ENCODE results near the gene HAX1. TPM values are rescaled to one million over a fixed set of nuclear protein-coding genes. Genes with fewer than 3 reads are reported as not detected.

Gene HAX1
- total and polyA plus RNA-seq, 4 donors, result 37.5 to 91.2 (median 59.3) TPM

DNA sequence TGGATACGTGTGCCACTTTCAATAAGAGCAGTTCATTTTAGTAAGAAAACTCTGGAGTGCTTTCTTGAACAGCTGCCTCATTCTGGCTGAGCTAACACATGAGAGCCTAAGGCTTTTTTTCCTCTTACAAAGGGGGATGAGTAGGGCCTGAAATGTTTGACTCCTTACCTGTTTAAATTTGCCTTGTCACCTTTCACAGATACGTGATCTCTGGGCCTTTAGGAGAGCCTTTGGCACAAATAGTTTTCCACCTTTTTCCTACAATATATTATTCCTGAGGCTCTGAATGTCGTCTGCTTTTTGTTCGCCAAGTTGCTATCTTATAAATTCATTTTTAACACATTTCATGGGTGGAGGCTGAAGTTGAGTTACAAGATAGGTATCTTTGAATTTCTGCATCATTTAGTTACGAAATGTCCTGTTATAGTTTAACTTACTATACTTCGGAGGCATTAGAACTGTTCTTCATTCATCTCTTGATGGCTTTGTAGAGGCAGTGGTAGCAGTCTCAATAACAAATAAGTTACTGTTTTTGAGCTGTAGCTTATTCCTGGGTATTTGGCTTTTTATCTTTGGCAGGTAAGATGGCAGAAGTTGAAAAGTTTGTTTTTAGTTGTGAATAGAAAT lies 34.4 kb upstream of the HAX1 start:
- TF ChIP-seq FOXA1 (IDR thresholded peaks at IDR 0.05), result no peak
- no peak for TF ChIP-seq JUND (IDR thresholded peaks at IDR 0.05)
- TF ChIP-seq, protein P1, sequence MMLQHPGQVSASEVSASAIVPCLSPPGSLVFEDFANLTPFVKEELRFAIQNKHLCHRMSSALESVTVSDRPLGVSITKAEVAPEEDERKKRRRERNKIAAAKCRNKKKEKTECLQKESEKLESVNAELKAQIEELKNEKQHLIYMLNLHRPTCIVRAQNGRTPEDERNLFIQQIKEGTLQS (IDR thresholded peaks at IDR 0.05), result no peak
- TF ChIP-seq, protein P2, sequence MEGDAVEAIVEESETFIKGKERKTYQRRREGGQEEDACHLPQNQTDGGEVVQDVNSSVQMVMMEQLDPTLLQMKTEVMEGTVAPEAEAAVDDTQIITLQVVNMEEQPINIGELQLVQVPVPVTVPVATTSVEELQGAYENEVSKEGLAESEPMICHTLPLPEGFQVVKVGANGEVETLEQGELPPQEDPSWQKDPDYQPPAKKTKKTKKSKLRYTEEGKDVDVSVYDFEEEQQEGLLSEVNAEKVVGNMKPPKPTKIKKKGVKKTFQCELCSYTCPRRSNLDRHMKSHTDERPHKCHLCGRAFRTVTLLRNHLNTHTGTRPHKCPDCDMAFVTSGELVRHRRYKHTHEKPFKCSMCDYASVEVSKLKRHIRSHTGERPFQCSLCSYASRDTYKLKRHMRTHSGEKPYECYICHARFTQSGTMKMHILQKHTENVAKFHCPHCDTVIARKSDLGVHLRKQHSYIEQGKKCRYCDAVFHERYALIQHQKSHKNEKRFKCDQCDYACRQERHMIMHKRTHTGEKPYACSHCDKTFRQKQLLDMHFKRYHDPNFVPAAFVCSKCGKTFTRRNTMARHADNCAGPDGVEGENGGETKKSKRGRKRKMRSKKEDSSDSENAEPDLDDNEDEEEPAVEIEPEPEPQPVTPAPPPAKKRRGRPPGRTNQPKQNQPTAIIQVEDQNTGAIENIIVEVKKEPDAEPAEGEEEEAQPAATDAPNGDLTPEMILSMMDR (IDR thresholded peaks at IDR 0.05; ENCODE audit: low read depth, low read length, missing input control), result no peak
- TF ChIP-seq, protein P3, sequence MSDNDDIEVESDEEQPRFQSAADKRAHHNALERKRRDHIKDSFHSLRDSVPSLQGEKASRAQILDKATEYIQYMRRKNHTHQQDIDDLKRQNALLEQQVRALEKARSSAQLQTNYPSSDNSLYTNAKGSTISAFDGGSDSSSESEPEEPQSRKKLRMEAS (IDR thresholded peaks at IDR 0.05), result no peak
- TF ChIP-seq YY1 (IDR thresholded peaks at IDR 0.05), result no peak
- no peak for TF ChIP-seq RAD21 (IDR thresholded peaks at IDR 0.05)
- TF ChIP-seq HNF4G (IDR thresholded peaks at IDR 0.05), result no peak
- TF ChIP-seq SP1 (IDR thresholded peaks at IDR 0.05), result no peak
- TF ChIP-seq FOXA2 (IDR thresholded peaks at IDR 0.05), result no peak
- no peak for TF ChIP-seq EGR1 (IDR thresholded peaks at IDR 0.05; ENCODE audit: low read depth in 2 of 2)
- TF ChIP-seq, protein P4, sequence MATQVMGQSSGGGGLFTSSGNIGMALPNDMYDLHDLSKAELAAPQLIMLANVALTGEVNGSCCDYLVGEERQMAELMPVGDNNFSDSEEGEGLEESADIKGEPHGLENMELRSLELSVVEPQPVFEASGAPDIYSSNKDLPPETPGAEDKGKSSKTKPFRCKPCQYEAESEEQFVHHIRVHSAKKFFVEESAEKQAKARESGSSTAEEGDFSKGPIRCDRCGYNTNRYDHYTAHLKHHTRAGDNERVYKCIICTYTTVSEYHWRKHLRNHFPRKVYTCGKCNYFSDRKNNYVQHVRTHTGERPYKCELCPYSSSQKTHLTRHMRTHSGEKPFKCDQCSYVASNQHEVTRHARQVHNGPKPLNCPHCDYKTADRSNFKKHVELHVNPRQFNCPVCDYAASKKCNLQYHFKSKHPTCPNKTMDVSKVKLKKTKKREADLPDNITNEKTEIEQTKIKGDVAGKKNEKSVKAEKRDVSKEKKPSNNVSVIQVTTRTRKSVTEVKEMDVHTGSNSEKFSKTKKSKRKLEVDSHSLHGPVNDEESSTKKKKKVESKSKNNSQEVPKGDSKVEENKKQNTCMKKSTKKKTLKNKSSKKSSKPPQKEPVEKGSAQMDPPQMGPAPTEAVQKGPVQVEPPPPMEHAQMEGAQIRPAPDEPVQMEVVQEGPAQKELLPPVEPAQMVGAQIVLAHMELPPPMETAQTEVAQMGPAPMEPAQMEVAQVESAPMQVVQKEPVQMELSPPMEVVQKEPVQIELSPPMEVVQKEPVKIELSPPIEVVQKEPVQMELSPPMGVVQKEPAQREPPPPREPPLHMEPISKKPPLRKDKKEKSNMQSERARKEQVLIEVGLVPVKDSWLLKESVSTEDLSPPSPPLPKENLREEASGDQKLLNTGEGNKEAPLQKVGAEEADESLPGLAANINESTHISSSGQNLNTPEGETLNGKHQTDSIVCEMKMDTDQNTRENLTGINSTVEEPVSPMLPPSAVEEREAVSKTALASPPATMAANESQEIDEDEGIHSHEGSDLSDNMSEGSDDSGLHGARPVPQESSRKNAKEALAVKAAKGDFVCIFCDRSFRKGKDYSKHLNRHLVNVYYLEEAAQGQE (IDR thresholded peaks at IDR 0.05), result no peak
- Histone ChIP-seq H3K4me3 (ENCODE audit: low read depth in 1 of 3, low read length in 3 of 3) (peak overlapping the region in 1 of 3 donors; percentile 31), H3K9ac (ENCODE audit: low read depth in 1 of 2, low read length in 2 of 2) (no peak overlapping the region), H3K27ac (ENCODE audit: low read depth in 1 of 2, low read length in 2 of 2) (peak overlapping the region; percentile 1 to 46), H3K36me3 (ENCODE audit: control insufficient read depth in 4 of 4, insufficient read depth in 3 of 4, low read depth in 1 of 4, low read length in 3 of 4) (peaks cover 17 to 53% (median 43%) of the 10 kb centered on the region in 4 donors), H3K4me1 (ENCODE audit: control insufficient read depth in 4 of 4, insufficient read depth in 4 of 4, low read length in 3 of 4) (peaks cover 11 to 32% (median 23%) of the 10 kb centered on the region in 4 donors), H3K27me3 (ENCODE audit: control insufficient read depth in 4 of 4, insufficient read depth in 4 of 4, low read length in 3 of 4) (no peaks in the 10 kb centered on the region), H3K9me3 (ENCODE audit: control insufficient read depth in 4 of 4, low read length in 3 of 4) (no peaks in the 10 kb centered on the region)
- WGBS, result 45% methylated on average over 6 of the region's 6 CpGs
- no peak for DNase-seq (ENCODE audit: low spot score)

DNA sequence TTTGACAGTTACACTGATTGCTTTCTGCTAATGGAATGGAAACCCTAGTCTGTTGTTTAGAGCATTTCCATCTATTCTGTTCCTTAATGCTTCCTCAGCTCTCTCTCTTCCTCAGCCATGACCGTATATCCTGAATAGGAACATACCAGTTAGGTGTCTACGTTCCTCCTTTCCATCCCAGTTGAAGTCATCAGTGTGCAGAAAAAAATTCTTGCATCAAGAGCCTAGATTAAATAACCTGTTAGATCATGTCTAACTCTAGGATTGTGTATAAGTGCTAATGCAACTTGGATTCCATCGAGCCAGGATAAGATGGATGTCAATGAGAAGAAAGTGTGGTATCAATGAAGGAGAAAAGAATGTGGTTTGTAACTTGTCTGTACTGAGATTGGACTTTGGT lies 32.9 kb upstream of the HAX1 start:
- Histone ChIP-seq H3K27me3 (ENCODE audit: control insufficient read depth in 4 of 4, insufficient read depth in 4 of 4, low read length in 3 of 4) (no peaks in the 10 kb centered on the region), H3K9ac (ENCODE audit: low read depth in 1 of 2, low read length in 2 of 2) (no peak overlapping the region), H3K9me3 (ENCODE audit: control insufficient read depth in 4 of 4, low read length in 3 of 4) (no peaks in the 10 kb centered on the region), H3K36me3 (ENCODE audit: control insufficient read depth in 4 of 4, insufficient read depth in 3 of 4, low read depth in 1 of 4, low read length in 3 of 4) (peaks cover 27 to 66% (median 54%) of the 10 kb centered on the region in 4 donors), H3K4me1 (ENCODE audit: control insufficient read depth in 4 of 4, insufficient read depth in 4 of 4, low read length in 3 of 4) (peaks cover 11 to 32% (median 23%) of the 10 kb centered on the region in 4 donors), H3K4me3 (ENCODE audit: low read depth in 1 of 3, low read length in 3 of 3) (no peak overlapping the region), H3K27ac (ENCODE audit: low read depth in 1 of 2, low read length in 2 of 2) (no peak overlapping the region)
- TF ChIP-seq RAD21 (IDR thresholded peaks at IDR 0.05) (no peak), JUND (IDR thresholded peaks at IDR 0.05) (no peak), TAF1 (conservative IDR thresholded peaks at IDR 0.05) (no peak), HNF4G (IDR thresholded peaks at IDR 0.05) (no peak), FOXA2 (IDR thresholded peaks at IDR 0.05) (no peak), HNF4A (conservative IDR thresholded peaks at IDR 0.05) (no peak), SP1 (IDR thresholded peaks at IDR 0.05) (no peak), FOXA1 (IDR thresholded peaks at IDR 0.05) (no peak), RXRA (IDR thresholded peaks at IDR 0.05) (no peak), EGR1 (IDR thresholded peaks at IDR 0.05; ENCODE audit: low read depth in 2 of 2) (no peak)
- TF ChIP-seq, protein P2 (IDR thresholded peaks at IDR 0.05; ENCODE audit: low read depth, low read length, missing input control), result no peak
- TF ChIP-seq, protein P5, sequence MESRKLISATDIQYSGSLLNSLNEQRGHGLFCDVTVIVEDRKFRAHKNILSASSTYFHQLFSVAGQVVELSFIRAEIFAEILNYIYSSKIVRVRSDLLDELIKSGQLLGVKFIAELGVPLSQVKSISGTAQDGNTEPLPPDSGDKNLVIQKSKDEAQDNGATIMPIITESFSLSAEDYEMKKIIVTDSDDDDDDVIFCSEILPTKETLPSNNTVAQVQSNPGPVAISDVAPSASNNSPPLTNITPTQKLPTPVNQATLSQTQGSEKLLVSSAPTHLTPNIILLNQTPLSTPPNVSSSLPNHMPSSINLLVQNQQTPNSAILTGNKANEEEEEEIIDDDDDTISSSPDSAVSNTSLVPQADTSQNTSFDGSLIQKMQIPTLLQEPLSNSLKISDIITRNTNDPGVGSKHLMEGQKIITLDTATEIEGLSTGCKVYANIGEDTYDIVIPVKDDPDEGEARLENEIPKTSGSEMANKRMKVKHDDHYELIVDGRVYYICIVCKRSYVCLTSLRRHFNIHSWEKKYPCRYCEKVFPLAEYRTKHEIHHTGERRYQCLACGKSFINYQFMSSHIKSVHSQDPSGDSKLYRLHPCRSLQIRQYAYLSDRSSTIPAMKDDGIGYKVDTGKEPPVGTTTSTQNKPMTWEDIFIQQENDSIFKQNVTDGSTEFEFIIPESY (IDR thresholded peaks at IDR 0.05), result no peak
- TF ChIP-seq, protein P4 (IDR thresholded peaks at IDR 0.05), result no peak
- WGBS, result 96% methylated on average over 3 of the region's 3 CpGs
- no peak for DNase-seq (ENCODE audit: low spot score)

All from liver (tissue), 9 donors.